Glutamatergic neuron (in vitro differentiated cells): ENCODE results near the gene SLIT3. TPM values are rescaled to one million over a fixed set of nuclear protein-coding genes. Genes with fewer than 3 reads are reported as not detected.

Experiments used
- DNase-seq: peaks from one replicate; pipeline ENCODE4 v3.0.0; 2022
- H3K27ac Mint-ChIP-seq: one replicate; pipeline ENCODE4 v1.8.0; 2020; ENCODE audit warnings: mild to moderate bottlenecking, mixed read lengths, inconsistent platforms; ENCODE audit not compliant: unreplicated experiment
- H3K27me3 Mint-ChIP-seq: one replicate; pipeline ENCODE4 v1.8.0; 2020; ENCODE audit warnings: mild to moderate bottlenecking, moderate library complexity, mixed read lengths, inconsistent platforms; ENCODE audit not compliant: unreplicated experiment
- H3K36me3 Mint-ChIP-seq: one replicate; pipeline ENCODE4 v1.8.0; 2020; ENCODE audit warnings: mild to moderate bottlenecking, mixed read lengths, inconsistent platforms; ENCODE audit not compliant: unreplicated experiment
- H3K4me1 Mint-ChIP-seq: one replicate; pipeline ENCODE4 v1.8.0; 2020; ENCODE audit warnings: mild to moderate bottlenecking, low read depth, mixed read lengths, inconsistent platforms; ENCODE audit not compliant: unreplicated experiment
- H3K4me3 Mint-ChIP-seq: one replicate; pipeline ENCODE4 v1.8.0; 2020; ENCODE audit warnings: mild to moderate bottlenecking, mixed read lengths, inconsistent platforms; ENCODE audit not compliant: unreplicated experiment
- H3K9me3 Mint-ChIP-seq: one replicate; pipeline ENCODE4 v1.8.0; 2020; ENCODE audit warnings: mild to moderate bottlenecking, moderate library complexity, mixed read lengths, inconsistent platforms; ENCODE audit not compliant: unreplicated experiment
- CTCF ChIP-seq: fragments of 200-600 bp; sonication (generic); IDR thresholded peaks from one replicate; pipeline ENCODE4 v1.5.0; 2021; ENCODE audit not compliant: partially characterized antibody, unreplicated experiment
- total RNA-seq: library from RNA; stranded (reverse); fragmentation: NEBNext Ultra II Directional; extraction: Animal tissue kit (Norgen Biotek cat#: 25700); gene quantifications from one replicate; pipeline ENCODE4 v1.2.1, GENCODE V29; 2021; ENCODE audit not compliant: unreplicated experiment

SLIT3 gene
- total RNA-seq, 1 donor from 2014 or later = 11.5 TPM

- no peak for TF ChIP-seq CTCF
- H3K4me3 Mint-ChIP-seq = no peak overlapping the region
- no peaks in the 10 kb centered on the region for H3K4me1 Mint-ChIP-seq
- DNase-seq = no peak
- H3K9me3 Mint-ChIP-seq = no peaks in the 10 kb centered on the region
- H3K27ac Mint-ChIP-seq = no peak overlapping the region
- no peaks in the 10 kb centered on the region for H3K27me3 Mint-ChIP-seq
- no peaks in the 10 kb centered on the region for H3K36me3 Mint-ChIP-seq
These were observed 104.9 kb downstream of the SLIT3 start for GRCh38 chr5:169196059-169196458.

- Mint-ChIP-seq H3K9me3 (no peaks in the 10 kb centered on the region), H3K4me3 (no peak overlapping the region), H3K27ac (no peak overlapping the region), H3K4me1 (no peaks in the 10 kb centered on the region), H3K36me3 (no peaks in the 10 kb centered on the region), H3K27me3 (no peaks in the 10 kb centered on the region)
- no peak for DNase-seq
- no peak for TF ChIP-seq CTCF
These were observed 105.3 kb downstream of the SLIT3 start for GRCh38 chr5:169195601-169196000.

- Mint-ChIP-seq H3K27ac (no peak overlapping the region), H3K27me3 (no peaks in the 10 kb centered on the region), H3K36me3 (no peaks in the 10 kb centered on the region), H3K9me3 (no peaks in the 10 kb centered on the region), H3K4me1 (no peaks in the 10 kb centered on the region), H3K4me3 (no peak overlapping the region)
- no peak for TF ChIP-seq CTCF
- DNase-seq = no peak
These were observed 108.4 kb downstream of the SLIT3 start for GRCh38 chr5:169192536-169192935.

GRCh38 chr5:169190849-169191248, 110.1 kb downstream of the SLIT3 start:
- Mint-ChIP-seq H3K4me1 (no peaks in the 10 kb centered on the region), H3K27ac (no peak overlapping the region), H3K9me3 (no peaks in the 10 kb centered on the region), H3K36me3 (no peaks in the 10 kb centered on the region), H3K27me3 (no peaks in the 10 kb centered on the region), H3K4me3 (no peak overlapping the region)
- TF ChIP-seq CTCF = no peak
- DNase-seq = no peak

- H3K27ac Mint-ChIP-seq = no peak overlapping the region
- no peak for DNase-seq
- H3K9me3 Mint-ChIP-seq = no peaks in the 10 kb centered on the region
- H3K4me1 Mint-ChIP-seq = no peaks in the 10 kb centered on the region
- TF ChIP-seq CTCF = no peak
- no peaks in the 10 kb centered on the region for H3K27me3 Mint-ChIP-seq
- H3K36me3 Mint-ChIP-seq = no peaks in the 10 kb centered on the region
- H3K4me3 Mint-ChIP-seq = no peak overlapping the region
These were observed 115.3 kb downstream of the SLIT3 start for GRCh38 chr5:169185626-169186025.
